DND-41 (cell line): ENCODE results near the gene OLR1.

Experiments
- ATAC-seq: fragments of 200-7000 bp; cut with Tn5 transposase; 3 replicates; pipeline ENCODE4 v1.9.1; 2021; ENCODE audit warnings: low read depth; ENCODE audit not compliant: insufficient read depth
- DNase-seq: peaks from one replicate; pipeline ENCODE4 v3.0.0-alpha.2; 2020
- H2AFZ ChIP-seq: 2 replicates; pipeline ENCODE4 v1.6.0; 2012; ENCODE audit warnings: low read depth, low read length
- H3K27ac ChIP-seq: 2 replicates; pipeline ENCODE4 v1.5.1; 2012; ENCODE audit warnings: low read length, inconsistent platforms
- H3K27me3 ChIP-seq: fragments of 200-600 bp; sonication (generic); 2 replicates; pipeline ENCODE4 v1.6.0; 2012; ENCODE audit warnings: low read length, mild to moderate bottlenecking, inconsistent platforms; ENCODE audit not compliant: insufficient read depth, poor library complexity
- H3K36me3 ChIP-seq: 2 replicates; pipeline ENCODE4 v1.5.1; 2012; ENCODE audit warnings: low read length, inconsistent platforms; ENCODE audit not compliant: insufficient read depth
- H3K4me1 ChIP-seq: 2 replicates; pipeline ENCODE4 v1.5.1; 2012; ENCODE audit warnings: mild to moderate bottlenecking, low read length; ENCODE audit not compliant: insufficient read depth
- H3K4me2 ChIP-seq: 2 replicates; pipeline ENCODE4 v1.6.0; 2012; ENCODE audit warnings: mild to moderate bottlenecking, moderate library complexity, low read length, inconsistent platforms; ENCODE audit not compliant: insufficient read depth
- H3K4me3 ChIP-seq, 2 experiments: fragments of 200-600 bp in 1 of 2; shearing (Covaris generic) in 1 of 2; 2 replicates each; pipeline ENCODE4 v1.5.1; 2012 to 2016; ENCODE audit warnings: inconsistent platforms in 2 of 2, low read length in 2 of 2, mild to moderate bottlenecking in 2 of 2, low read depth in 1 of 2, moderate library complexity in 1 of 2
- H3K79me2 ChIP-seq: 2 replicates; pipeline ENCODE4 v1.6.0; 2012; ENCODE audit warnings: low read length, inconsistent platforms; ENCODE audit not compliant: insufficient read depth
- H3K9ac ChIP-seq: 2 replicates; pipeline ENCODE4 v1.6.0; 2012; ENCODE audit warnings: low read depth, mild to moderate bottlenecking, inconsistent platforms, low read length, moderate library complexity
- H3K9me3 ChIP-seq: 2 replicates; pipeline ENCODE4 v1.5.1; 2012; ENCODE audit warnings: low read length, moderate library complexity, mild to moderate bottlenecking, inconsistent platforms; ENCODE audit not compliant: insufficient read depth, severe bottlenecking
- H4K20me1 ChIP-seq: 2 replicates; pipeline ENCODE4 v1.6.0; 2012; ENCODE audit warnings: low read length; ENCODE audit not compliant: insufficient read depth
- EZH2 ChIP-seq: IDR thresholded peaks from 3 replicates; pipeline ENCODE4 v1.6.1; 2012; ENCODE audit warnings: borderline replicate concordance, low read depth, mild to moderate bottlenecking, moderate library complexity, low read length, inconsistent platforms; ENCODE audit not compliant: severe bottlenecking
- TF ChIP-seq, protein P1 (sequence below): IDR thresholded peaks from 2 replicates; pipeline ENCODE4 v1.5.1; 2012; ENCODE audit warnings: borderline replicate concordance, low read length, moderate library complexity, mild to moderate bottlenecking; ENCODE audit not compliant: poor library complexity, severe bottlenecking; ENCODE audit errors: extremely low read depth

The OLR1 gene

GRCh38 chr12:10170216-10170615 lies 1.7 kb downstream of the OLR1 start:
- Histone ChIP-seq H3K4me3 (no peak overlapping the region), H3K9ac (no peak overlapping the region), H3K79me2 (no peaks in the 10 kb centered on the region), H3K4me1 (no peaks in the 10 kb centered on the region), H3K27me3 (peaks cover 35% of the 10 kb centered on the region), H3K4me2 (no peak overlapping the region), H4K20me1 (no peaks in the 10 kb centered on the region), H3K9me3 (no peaks in the 10 kb centered on the region), H2AFZ (no peak overlapping the region), H3K27ac (no peak overlapping the region), H3K36me3 (no peaks in the 10 kb centered on the region)
- ATAC-seq: no peak
- DNase-seq: no peak
- TF ChIP-seq EZH2: no peak
- TF ChIP-seq, protein P1, sequence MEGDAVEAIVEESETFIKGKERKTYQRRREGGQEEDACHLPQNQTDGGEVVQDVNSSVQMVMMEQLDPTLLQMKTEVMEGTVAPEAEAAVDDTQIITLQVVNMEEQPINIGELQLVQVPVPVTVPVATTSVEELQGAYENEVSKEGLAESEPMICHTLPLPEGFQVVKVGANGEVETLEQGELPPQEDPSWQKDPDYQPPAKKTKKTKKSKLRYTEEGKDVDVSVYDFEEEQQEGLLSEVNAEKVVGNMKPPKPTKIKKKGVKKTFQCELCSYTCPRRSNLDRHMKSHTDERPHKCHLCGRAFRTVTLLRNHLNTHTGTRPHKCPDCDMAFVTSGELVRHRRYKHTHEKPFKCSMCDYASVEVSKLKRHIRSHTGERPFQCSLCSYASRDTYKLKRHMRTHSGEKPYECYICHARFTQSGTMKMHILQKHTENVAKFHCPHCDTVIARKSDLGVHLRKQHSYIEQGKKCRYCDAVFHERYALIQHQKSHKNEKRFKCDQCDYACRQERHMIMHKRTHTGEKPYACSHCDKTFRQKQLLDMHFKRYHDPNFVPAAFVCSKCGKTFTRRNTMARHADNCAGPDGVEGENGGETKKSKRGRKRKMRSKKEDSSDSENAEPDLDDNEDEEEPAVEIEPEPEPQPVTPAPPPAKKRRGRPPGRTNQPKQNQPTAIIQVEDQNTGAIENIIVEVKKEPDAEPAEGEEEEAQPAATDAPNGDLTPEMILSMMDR: no peak

GRCh38 chr12:10169104-10169503 lies 2.8 kb downstream of the OLR1 start:
- no peak for DNase-seq
- Histone ChIP-seq H3K27ac (no peak overlapping the region), H3K4me1 (no peaks in the 10 kb centered on the region), H3K9ac (no peak overlapping the region), H3K79me2 (no peaks in the 10 kb centered on the region), H3K36me3 (no peaks in the 10 kb centered on the region), H3K4me2 (no peak overlapping the region), H3K9me3 (no peaks in the 10 kb centered on the region), H3K27me3 (peaks cover 32% of the 10 kb centered on the region), H3K4me3 (no peak overlapping the region), H2AFZ (no peak overlapping the region), H4K20me1 (no peaks in the 10 kb centered on the region)
- TF ChIP-seq, protein P1: no peak
- TF ChIP-seq EZH2: no peak
- no peak for ATAC-seq

GRCh38 chr12:10167599-10167998 lies 4.3 kb downstream of the OLR1 start:
- no peaks in the 10 kb centered on the region for H3K36me3 ChIP-seq
- DNase-seq (no peak), ATAC-seq (no peak)
- no peak overlapping the region for H3K27ac ChIP-seq
- no peak overlapping the region for H2AFZ ChIP-seq
- peaks cover 32% of the 10 kb centered on the region for H3K27me3 ChIP-seq
- TF ChIP-seq, protein P1: no peak
- TF ChIP-seq EZH2: no peak
- H3K79me2 ChIP-seq: no peaks in the 10 kb centered on the region
- H3K4me1 ChIP-seq: no peaks in the 10 kb centered on the region
- H3K4me2 ChIP-seq: no peak overlapping the region
- no peaks in the 10 kb centered on the region for H3K9me3 ChIP-seq
- H4K20me1 ChIP-seq: no peaks in the 10 kb centered on the region
- no peak overlapping the region for H3K4me3 ChIP-seq
- no peak overlapping the region for H3K9ac ChIP-seq

GRCh38 chr12:10165421-10165820 lies 6.5 kb downstream of the OLR1 start:
- H3K9me3 ChIP-seq: no peaks in the 10 kb centered on the region
- no peaks in the 10 kb centered on the region for H3K4me1 ChIP-seq
- ATAC-seq (no peak), DNase-seq (no peak)
- TF ChIP-seq EZH2: no peak
- TF ChIP-seq, protein P1: no peak
- no peak overlapping the region for H3K4me2 ChIP-seq
- no peak overlapping the region for H3K9ac ChIP-seq
- peaks cover 25% of the 10 kb centered on the region for H3K27me3 ChIP-seq
- no peak overlapping the region for H2AFZ ChIP-seq
- H3K79me2 ChIP-seq: no peaks in the 10 kb centered on the region
- H3K27ac ChIP-seq: no peak overlapping the region
- H3K36me3 ChIP-seq: no peaks in the 10 kb centered on the region
- no peaks in the 10 kb centered on the region for H4K20me1 ChIP-seq
- no peak overlapping the region for H3K4me3 ChIP-seq
